Measurements from ENCODE around the gene GOLGA3.

Gene GOLGA3

DNA sequence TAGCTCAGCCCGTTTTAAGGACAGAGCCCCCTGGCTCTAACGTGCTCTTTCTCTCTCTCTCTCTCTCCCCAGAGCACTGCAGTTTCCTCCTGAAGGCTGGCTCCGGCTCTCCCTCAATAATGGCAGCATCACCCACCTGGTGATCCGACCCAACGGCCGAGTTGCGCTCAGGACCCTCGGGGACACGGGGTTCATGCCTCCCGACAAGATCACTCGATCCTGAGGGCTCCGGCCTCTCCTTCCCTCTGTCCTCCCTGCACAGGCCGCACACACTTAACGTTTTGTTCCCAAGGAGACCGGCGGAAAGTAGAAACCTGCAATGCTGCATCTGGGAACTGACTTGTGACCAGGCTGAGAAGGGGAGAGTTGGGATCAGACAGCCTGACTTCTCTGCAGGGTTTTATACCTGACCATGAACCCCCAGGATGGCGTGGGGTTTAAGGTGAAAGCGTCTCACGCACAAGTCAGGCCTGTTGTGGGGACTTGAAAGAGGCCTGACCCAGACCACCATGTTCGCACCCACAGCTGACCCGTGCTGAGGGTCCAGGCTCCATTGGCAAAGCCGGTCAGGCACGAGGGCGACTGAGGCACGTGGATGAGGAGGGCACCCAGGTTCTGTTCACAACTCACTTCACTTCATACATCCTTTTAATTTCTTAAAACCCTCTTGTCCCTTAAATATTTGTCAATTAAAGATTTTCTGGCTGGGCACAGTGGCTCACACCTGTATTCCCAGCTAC, 107.9 kb downstream of the GOLGA3 start:
- TF ChIP-seq, protein P1, sequence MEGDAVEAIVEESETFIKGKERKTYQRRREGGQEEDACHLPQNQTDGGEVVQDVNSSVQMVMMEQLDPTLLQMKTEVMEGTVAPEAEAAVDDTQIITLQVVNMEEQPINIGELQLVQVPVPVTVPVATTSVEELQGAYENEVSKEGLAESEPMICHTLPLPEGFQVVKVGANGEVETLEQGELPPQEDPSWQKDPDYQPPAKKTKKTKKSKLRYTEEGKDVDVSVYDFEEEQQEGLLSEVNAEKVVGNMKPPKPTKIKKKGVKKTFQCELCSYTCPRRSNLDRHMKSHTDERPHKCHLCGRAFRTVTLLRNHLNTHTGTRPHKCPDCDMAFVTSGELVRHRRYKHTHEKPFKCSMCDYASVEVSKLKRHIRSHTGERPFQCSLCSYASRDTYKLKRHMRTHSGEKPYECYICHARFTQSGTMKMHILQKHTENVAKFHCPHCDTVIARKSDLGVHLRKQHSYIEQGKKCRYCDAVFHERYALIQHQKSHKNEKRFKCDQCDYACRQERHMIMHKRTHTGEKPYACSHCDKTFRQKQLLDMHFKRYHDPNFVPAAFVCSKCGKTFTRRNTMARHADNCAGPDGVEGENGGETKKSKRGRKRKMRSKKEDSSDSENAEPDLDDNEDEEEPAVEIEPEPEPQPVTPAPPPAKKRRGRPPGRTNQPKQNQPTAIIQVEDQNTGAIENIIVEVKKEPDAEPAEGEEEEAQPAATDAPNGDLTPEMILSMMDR (IDR thresholded peaks at IDR 0.05; ENCODE audit: low read depth, low read length), result no peak
- H3K4me3 ChIP-seq (ENCODE audit: low read depth, low read length), result no peak overlapping the region

DNA sequence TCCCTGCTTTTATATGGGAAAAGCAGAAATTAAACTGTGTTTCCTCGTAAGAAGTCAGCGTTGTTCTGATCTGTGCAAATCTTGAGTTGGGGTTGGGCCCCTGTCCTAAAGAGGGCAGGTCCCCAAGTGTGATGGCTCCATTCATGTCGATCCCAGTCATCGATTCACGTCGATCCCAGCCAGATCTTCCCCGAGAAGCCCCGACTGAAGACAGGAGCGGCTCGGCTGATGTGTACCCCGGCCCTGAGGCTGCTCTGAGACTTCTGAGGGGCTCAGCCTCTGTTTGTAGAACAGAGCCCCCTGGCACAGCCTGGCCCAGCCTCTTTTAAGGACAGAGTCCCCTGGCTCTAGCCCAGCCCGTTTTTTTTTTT, 108.7 kb downstream of the GOLGA3 start:
- no peak overlapping the region for H3K4me3 ChIP-seq (ENCODE audit: low read depth, low read length)
- TF ChIP-seq, protein P1 (IDR thresholded peaks at IDR 0.05; ENCODE audit: low read depth, low read length), result no peak

DNA sequence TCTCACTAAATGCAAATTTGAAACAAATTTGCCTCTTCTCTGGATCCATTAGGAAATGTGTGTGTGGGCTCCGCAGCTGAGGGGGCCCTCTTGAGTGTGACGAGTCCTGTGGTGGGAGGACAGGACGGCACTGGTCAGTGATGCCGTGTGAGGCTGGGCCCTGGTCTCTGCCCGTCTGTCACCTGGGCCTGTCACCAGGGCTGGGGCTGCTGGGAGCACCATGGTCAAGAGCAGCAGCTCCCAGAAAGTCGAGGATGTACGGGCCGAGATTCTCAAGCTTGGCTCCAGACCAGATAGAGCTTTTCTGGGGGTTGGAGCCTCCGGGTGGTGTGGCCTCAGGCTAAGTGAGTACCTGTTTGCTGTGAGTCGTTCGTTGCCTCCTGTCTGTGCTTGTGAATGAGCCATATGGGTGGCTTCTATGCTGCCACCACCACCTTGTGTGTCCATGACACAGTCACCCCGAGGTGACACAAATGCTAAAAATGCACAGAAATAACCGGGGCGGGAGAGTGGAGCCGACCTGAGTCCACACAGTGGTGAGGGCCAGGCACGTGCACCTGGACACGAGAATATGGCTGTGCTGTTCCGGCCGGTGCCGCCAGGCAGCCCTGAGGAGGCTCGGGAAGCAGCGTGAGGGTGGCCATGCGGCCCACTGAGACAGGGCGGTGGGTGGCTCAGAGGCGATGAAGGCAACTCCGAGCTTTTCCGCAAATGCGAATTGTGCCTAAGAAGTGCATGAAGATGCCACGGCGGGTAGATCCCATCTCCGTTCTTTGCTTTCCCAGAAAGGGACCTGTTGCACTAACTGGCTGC, 109.3 kb downstream of the GOLGA3 start:
- TF ChIP-seq, protein P1 (IDR thresholded peaks at IDR 0.05; ENCODE audit: low read depth, low read length), result no peak
- no peak overlapping the region for H3K4me3 ChIP-seq (ENCODE audit: low read depth, low read length)
